ENCODE measurements around the gene HOXC5.
"Not testable (repeated sequence)": the region's sequence is repeated elsewhere in the genome, so short reads cannot be mapped to it uniquely, and the experiment has no call there.

Gene HOXC5

DNA sequence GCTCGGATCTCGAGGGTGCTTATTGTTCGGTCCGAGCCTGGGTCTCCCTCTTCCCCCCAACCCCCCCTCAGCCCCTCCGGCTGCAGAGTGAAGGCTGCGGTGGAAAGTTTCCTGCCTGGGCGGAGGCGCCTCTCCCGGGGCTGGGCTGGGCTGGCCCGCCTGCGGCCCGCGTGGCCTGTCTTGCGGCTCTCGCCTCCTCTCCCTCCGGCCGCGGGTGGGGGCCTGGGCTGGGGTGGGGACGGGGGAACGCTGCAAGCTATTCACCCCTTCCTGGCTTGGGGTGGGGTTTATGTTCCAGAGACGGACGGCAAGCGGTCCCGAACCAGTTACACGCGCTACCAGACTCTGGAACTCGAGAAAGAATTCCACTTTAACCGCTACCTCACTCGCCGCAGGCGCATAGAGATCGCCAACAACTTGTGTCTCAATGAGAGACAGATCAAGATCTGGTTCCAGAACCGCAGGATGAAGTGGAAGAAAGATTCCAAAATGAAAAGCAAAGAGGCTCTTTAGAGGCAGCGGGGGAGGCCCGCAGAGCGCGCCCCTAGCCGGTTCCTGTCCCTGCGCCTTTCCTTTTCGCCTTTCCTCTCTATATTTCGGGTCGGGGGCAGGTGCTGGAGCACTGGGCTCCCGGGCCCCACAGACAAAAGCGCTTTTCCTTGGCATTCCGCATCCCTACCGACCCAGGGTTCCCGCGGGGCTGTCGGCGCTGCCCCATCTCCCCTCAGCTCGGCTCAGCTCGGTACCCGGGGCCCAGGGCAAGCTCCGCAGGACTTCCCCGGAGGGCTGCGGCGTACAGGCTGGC, 1.3 kb downstream of the HOXC5 start:
- peak; percentile 29 for DNase-seq (ENCODE audit: low spot score)

DNA sequence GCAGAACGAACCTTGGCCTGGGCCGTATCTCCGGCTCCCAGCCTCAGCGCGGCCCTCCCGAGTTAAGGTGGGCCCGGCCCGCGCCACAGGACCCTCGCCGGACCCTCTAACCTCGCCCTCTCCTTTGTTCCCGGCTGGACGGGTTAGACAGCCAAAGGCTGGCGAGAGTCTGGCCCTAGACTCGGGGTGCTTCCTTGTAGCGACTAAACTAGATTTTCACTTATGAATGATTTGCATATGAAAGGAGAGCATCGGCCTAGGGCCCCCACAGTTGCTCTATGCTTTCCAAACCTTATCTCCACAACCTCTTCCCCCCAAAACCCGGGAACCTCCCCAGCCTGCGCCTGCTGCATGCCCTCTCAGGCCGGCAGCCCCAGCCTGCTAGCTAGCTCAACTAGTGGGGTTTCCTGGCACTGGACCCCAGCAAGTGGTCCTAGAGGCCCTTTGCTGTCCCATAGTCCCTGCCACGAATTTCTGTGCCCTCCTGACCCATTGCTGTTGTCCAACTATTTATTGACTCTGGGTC, 2.0 kb downstream of the HOXC5 start:
- DNase-seq (ENCODE audit: low spot score), result no peak

DNA sequence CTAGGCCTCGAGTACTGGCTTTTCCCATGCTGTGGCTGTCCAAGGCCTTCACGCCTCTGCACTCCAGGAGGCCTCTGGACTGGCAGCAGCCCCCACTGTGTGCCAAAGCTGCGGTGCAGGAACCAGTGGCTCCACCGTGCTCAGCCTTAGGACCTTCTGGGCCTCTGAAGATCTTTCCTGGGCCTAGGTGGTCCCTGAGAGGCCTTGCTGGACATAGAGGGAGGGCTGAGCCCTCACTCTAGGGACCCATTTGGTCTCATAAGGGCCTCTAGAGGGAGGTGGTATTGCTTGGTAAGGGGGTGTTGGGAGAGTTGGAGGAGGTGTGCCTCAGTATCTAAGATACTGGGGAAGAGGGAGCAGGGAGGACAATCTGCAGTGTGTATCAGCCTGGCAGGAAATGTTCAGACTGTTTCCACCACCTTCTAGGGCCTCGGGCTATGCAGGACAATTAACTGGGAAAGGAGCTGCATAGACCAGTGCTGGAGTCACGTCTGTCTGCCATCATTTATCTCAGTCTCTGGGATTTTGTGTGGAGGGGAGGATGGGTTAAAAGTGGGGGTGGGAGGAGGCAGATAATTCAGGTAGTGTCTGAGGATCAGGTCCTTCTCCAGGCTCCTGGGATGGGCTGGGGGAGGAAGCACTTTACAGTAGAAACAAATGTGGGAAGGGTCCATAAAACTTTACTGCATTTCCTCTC, 2.9 kb downstream of the HOXC5 start:
- no peak for DNase-seq (ENCODE audit: low spot score)

DNA sequence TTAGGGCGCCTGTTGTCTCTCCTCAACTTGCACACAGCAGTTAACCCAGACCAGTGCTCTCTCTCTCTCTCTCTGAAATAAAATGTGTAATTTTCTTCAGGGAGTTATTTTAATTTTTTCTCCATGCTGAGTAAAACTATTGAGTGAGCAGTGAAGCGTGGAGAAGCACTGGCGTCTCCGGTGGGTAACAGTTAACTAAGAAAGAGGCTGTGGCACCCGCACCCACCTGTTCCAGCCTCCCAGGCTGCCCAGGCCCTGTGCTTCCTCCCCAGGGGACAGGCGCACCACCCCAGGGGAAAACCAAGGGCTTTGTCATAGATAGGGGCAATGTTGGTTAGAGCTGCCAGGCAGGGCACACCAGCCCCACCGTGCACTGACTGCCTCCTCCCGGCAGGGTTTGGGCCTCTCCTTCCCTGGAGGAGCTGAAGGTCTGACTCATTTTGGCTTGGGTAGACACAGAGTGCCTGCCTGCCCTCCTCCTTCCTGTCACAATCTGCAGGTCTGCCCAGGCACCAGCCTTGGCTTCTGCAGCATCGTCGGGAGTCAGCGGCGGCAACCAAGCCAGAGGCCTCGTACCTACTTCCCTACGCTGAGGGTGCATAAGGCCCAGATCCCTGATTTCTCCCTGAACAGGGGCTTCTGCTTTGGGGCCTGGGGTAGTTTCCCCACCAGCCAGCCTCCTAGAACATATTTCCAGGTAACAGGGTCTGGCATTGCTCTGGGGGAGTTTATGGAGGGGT, 3.9 kb downstream of the HOXC5 start:
- peak; percentile 50 for DNase-seq (ENCODE audit: low spot score)

DNA sequence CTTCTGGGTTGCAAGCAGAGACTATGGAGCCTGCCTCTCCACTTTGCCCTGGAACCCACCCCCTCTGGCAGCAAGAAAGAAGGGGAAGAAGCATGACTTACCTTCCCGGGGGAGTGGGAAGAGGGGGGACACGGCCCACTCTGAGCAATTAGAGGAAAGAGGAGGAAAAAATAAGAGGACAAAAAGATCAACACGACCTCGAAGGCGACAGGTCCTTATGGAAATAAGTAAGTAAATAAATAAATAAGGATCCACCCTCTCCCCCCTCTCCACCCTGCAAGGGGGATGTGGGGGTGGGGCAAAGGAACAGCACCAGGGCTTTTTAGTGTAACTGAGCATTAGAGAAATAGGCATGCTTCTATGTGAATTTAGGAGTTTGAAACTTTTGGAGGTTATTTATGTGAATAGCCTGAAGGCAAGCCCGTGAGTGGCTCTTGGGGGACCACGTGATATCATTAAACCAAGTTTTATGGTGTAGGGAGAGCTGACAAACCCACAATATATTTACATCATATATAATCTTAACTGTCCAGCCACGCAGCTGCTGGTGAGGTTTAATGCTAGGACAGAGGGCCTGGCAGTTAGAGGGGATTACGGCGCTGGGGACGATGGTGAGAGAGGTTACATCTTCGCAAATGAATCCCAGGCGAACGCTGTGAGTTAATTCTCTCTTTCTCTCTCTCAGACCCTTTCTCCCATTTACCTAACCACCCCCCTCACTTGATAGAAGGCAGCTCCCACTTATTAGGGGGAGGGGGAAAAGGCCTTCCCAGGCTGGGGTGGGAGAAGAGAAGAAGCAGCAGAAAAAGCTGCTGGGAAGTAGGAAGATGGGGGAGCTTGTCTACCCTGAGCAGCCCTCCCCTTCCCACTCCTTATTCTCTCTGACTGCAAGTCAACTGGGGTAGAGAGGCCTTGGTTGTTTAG, 4.8 kb downstream of the HOXC5 start:
- no peak for DNase-seq (ENCODE audit: low spot score)

DNA sequence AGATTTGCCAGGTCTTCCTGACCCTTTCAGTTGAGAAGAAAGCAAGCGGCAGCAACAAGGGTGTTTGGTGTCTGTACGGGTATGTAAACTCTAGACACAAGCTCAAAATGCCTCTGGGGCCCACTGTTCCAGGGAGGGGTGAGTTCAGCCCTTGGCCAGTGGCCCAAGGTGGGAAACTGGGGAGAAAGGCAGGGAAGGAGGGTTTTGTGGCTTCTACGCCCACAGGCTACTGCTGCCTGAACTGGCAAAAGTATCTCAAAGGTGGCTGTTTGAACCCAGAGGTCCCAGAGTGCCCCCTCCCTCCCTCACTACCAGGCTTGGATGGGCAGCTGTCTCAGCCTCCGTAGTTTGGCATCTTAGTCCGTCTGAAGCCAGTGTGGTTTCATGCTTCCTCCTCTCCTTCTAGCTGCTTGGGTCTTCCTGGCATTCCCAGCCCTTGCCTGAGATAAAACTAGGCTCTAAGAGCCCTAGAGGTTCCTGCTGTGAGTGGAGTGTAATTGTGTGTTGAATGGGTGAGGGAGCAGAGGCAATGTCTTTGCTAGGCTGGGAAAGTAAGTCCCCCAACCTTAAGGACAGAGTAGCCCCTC, 5.5 kb downstream of the HOXC5 start:
- DNase-seq (ENCODE audit: low spot score), result no peak

DNA sequence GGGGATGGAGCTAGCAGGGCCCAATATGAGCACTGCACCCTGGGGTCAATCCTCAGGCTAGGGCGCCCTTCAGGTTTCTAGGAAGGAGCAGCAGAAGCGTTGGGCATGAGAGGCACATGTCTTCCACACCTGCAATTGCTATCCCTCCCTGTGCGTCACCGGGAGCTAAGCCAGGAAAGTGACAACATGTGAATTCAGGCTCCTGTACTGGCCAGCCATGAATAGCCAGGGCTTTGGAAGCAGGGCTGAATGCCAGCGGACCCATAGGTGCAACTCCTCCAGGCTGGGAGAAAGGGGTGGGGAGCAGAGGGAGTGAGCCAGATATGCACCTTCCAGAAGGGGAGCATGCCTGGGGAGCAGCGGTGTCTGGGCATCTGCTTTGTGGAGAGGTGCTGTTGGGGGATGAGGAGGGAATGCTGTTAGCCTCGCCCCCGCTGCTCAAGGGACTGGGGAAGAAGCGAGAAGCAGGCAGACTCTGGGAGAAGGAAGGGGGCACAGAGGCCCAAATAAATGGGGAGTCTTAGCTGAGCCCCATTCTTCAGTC, 6.1 kb downstream of the HOXC5 start:
- no peak for DNase-seq (ENCODE audit: low spot score)

DNA sequence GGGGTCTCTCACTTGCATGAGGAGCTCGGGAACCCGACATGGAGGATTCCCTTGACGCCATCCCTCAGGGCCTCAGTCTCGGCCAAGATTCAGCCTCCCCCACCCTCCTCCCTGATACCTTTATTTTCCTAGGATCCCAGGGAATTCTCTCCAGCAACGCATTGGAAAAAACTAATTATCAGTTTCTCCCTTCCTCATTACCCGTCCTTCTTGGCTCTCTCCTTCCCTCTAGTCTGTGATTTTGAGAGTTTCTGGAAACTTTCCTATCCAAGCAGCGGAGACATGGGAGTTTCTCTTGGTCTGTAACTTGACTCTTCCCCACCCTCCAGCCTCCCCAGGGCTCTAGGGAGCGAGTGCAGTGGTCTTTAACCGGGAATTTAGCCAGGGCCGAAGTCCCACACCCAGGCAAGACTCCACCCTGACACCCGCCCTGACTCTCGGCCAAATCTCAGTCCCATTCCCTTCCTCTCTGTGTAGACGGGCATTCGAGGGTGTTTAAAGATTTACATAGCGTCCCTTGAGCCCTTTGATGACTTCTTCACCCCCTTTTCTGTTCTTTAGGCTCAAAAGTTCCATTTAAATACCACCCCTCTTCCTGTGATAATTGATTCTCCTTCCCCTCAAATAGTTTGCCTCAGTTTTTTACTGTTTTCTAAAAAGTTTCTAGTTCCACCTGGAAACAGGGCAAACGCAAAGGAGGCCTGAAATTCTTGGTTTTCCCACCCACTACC, 6.7 kb downstream of the HOXC5 start:
- DNase-seq (ENCODE audit: low spot score), result no peak

DNA sequence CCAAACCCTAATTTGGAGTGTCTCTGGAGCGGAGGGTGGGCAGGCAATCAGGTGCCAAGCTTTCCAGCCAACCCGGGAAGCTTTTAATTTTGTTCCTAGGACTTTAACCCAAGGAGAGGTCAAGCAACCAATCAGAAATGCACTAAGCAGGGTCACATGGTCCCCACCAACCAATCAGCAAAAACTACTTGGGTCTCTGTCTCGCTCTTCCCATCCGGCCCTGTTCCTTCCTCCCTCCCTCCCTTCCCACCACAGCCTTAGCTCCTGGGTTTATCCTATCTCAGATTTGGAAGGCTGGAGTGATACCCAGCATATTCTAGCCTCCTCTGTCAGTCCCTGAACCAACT, 7.3 kb downstream of the HOXC5 start:
- no peak for DNase-seq (ENCODE audit: low spot score)

DNA sequence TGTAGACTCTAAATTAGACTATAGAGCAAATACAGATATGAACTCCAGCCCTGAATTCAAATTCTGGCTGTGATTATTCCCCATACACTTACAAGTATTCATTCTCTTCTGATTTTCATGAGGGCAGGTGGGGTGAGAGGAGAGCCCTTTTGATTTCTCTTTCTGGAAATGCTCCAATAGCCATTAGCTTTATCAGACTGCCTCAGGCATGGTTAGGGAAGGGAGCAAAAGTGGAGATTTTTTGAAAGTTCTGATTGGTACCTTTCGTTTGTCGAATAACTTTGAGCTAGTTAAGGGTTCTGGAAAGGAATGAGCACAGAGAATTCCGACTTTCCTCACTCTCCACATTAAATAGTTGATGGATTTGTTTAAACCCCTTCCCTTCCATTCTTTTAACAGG, 7.8 kb downstream of the HOXC5 start:
- DNase-seq (ENCODE audit: low spot score), result no peak

DNA sequence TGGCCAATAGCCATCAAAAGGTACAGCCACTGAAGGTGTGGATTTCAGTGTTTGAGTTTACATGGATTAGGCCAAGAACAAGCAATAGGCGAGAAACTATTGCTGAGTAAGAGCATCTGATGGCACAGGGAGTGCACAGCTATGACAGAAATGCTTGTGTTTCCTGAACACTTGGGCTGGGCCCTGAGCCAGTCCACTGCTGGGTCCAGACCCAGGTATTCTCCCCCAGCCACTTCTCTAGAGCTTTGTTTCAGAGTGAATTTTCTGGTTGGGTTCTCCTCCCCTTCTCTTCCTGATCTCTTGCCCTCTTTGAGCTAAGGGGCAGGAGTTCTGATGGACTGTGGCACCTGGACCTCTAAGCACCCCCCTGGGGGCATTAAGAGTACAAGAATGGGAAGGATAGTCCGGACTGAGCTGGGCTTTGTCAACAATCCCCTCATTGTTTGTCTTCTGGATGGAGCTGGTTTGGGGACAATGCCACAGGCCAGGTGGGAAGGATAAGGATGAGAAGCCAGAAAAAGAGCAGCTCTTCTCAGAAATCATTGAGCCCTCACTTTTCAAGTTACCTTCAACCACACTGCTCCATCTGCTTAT, 8.3 kb downstream of the HOXC5 start:
- DNase-seq (ENCODE audit: low spot score), result no peak

DNA sequence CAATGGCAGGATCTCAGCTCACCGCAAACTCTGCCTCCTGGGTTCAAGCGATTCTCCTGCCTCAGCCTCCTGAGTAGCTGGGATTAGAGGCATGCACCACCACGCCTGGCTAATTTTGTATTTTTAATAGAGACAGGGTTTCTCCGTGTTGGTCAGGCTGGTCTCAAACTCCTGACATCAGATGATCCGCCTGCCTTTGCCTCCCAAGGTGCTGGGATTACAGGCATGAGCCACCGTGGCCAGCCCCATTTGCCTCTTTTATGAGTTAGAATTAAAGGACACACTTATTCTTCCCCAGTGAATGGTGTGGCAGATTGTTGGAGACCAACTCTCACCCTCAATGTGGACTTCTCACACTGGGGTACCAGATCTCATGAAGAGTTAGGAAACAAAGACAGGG, 9.2 kb downstream of the HOXC5 start:
- not testable (repeated sequence) for DNase-seq (ENCODE audit: low spot score)

DNA sequence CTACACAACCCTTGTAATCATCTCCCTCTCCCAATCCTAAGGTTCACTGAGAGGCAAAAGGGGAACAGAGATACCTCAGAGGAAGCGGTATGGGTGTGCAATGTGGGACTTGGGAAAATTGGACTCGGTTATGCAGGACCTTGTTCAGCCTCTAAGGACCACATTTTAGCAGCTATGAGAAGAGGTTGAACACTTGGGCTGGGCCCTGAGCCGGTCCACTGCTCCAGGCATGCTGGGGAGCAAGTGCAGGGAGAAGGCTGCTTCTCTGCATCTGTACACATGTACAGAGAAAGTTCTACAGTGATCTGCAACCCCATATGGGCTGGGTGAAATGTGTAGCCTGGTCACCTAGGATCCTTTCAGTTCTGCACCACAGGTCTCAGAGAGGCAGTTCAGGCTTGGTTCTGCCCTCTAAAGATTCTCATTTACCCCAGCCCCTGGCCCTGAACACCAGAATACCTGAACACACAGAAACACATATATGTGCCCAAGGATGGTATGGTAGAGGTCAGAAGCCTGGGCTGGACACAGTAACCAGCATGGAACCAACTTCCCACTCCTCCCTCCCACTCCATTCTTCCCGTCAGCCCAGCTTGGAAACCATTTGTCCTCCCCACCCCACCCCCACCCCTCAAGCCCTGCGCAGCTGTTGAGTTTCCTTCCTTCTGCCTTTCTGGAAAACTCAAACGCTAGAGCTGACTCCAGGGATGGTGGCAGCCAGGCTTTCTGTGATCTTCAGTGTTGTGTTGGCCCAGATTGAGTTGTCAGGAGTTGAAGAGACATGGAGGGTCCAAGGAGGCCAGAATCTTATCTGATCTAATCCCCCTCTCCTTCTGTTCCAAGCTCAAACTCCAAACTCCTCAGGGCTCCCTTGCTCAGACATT, 10.4 kb downstream of the HOXC5 start:
- DNase-seq (ENCODE audit: low spot score), result no peak

DNA sequence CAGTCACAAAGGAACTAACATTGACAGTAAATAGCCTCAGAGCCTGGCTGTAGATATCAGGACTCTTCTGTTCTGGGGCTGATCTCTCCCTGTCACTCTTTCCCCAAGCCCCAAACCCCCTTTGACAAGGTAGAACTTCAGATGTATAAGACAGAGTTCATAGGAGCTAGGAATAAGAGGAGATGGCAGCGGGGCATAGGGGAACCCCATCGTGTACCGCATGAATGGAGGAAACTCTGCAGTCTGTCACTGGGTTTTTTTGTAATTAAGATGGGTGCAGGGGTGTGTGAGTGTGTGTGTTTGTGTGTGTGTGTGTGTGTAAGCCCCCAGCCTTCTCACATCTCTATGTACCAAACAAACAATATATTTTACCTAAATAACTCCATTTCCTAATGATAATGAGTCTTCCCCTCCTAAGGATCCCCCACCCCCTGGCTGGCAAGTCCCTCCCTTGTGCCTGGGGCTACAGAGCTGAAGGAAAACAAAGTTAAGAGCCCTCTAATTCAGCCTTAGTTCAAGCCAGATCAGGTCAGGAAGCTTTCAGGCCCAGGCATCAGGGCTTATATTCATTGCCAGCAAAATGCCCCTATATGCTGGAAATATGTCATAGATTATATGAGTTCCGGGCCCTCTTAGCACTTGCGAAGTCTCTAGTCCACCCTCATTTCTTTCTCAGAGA, 11.7 kb downstream of the HOXC5 start:
- DNase-seq (ENCODE audit: low spot score), result no peak

DNA sequence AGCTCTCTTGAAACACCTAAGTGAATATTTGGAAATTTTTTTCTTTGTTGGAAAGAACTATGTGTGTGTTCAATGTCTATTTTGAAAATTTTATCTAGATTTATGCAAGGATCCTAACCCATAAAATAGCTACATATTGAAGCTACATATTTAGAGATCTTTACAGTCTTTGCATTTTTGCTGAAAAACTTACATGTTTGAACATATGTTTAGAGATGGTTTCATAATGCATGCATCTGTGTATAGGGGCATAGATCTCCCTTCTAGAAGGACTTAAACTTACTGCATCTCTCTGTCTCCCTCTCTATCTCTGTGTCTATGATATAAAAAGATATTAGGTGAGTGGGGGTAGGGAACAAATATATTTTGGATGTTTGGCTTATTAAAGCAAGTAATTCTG, 12.6 kb downstream of the HOXC5 start:
- no peak for DNase-seq (ENCODE audit: low spot score)

DNA sequence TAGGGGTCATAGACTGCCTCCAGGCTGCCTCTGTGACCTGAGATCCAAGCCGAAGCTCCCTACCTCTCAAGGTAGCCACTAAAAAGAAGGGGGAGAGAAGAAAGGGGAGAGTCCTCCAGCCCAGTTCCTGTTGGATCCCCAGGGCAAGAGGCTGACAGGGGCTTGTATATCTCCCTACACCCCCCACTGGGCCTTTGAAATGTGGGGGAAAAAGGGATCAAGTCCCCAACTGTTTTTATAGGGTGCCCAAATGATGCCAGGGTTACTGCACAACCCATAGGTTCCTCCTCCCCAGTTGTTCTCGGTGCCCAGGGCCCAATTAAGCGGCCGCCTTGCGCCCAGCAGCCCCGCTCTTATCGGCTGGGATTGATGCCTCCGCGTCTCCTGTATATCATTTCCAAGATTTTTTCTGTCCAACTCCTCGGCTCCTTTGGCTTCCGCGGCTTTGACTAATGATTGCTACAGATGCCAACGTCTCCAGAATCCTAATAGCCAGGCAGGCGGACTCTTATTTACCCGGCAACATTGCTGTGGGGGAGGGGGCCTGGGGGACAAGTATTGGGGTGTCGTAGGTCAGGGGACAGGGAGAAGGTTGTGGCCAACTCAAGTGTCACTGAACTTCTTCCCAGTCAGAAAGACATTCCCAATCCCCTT, 13.1 kb downstream of the HOXC5 start:
- DNase-seq (ENCODE audit: low spot score), result no peak

DNA sequence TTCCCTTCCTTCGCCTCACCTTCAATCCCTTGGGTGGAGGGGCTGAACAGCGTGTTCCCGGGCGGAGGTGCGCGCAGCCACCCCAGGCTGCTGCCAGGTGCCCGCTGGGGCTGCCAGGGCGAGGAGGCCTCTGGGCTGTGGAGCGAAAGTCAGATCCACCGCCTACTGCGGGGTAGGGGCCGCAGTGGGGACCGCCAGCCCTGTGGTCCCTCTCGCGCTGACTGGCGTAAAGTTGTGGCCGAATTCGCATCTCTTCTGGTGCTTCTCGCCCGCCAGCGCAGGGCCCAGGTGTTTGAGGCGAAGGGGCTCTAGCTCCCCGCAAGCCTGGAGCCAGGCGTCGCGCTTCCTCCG, 13.9 kb downstream of the HOXC5 start:
- DNase-seq (ENCODE audit: low spot score), result no peak
